DOHH2 (cell line): ENCODE data around the gene HECW1.

Experiments used
- H3F3A ChIP-seq: fragments of 200-600 bp; sonication (generic), shearing (Covaris generic); 2 replicates; pipeline ENCODE4 v1.6.0; 2016; ENCODE audit warnings: antibody characterized with exemption, mild to moderate bottlenecking; ENCODE audit not compliant: control insufficient read depth, insufficient read depth
- H3K27ac ChIP-seq: fragments of 200-600 bp; sonication (generic); 2 replicates; pipeline ENCODE4 v1.5.1; 2014; ENCODE audit warnings: low read depth, mild to moderate bottlenecking, low read length, moderate library complexity
- H3K27me3 ChIP-seq: fragments of 200-600 bp; sonication (generic); 2 replicates; pipeline ENCODE4 v1.6.1; 2014; ENCODE audit warnings: mild to moderate bottlenecking, low read length, mixed read lengths; ENCODE audit not compliant: control insufficient read depth
- H3K36me3 ChIP-seq: fragments of 200-600 bp; sonication (generic); 2 replicates; pipeline ENCODE4 v1.6.1; 2014; ENCODE audit warnings: mild to moderate bottlenecking, low read length, moderate library complexity, mixed read lengths; ENCODE audit not compliant: control insufficient read depth
- H3K4me1 ChIP-seq: fragments of 200-600 bp; sonication (generic); 2 replicates; pipeline ENCODE4 v1.6.1; 2014; ENCODE audit warnings: mild to moderate bottlenecking, low read length, mixed read lengths; ENCODE audit not compliant: control insufficient read depth
- H3K4me2 ChIP-seq: fragments of 200-600 bp; sonication (generic); 2 replicates; pipeline ENCODE4 v1.6.0; 2014; ENCODE audit warnings: mild to moderate bottlenecking, low read length, moderate library complexity
- H3K4me3 ChIP-seq: fragments of 200-600 bp; sonication (generic); 2 replicates; pipeline ENCODE4 v1.5.1; 2014; ENCODE audit warnings: mild to moderate bottlenecking, low read length, mixed read lengths
- H3K79me2 ChIP-seq: fragments of 200-600 bp; sonication (generic); 2 replicates; pipeline ENCODE4 v1.6.1; 2014; ENCODE audit warnings: mild to moderate bottlenecking, low read length, mixed read lengths; ENCODE audit not compliant: control insufficient read depth
- H3K9me2 ChIP-seq: fragments of 200-600 bp; sonication (generic); replicated peaks from 2 replicates; pipeline ENCODE4 v1.6.1; 2014; ENCODE audit warnings: mild to moderate bottlenecking, low read length, mixed read lengths; ENCODE audit not compliant: control insufficient read depth
- H3K9me3 ChIP-seq: fragments of 200-600 bp; sonication (generic); 2 replicates; pipeline ENCODE4 v1.6.1; 2014; ENCODE audit warnings: antibody characterized with exemption, low read length, mixed read lengths; ENCODE audit not compliant: control insufficient read depth, insufficient read depth
- H4K20me1 ChIP-seq: fragments of 200-600 bp; sonication (generic); 2 replicates; pipeline ENCODE4 v1.6.0; 2014; ENCODE audit warnings: low read depth, mild to moderate bottlenecking, antibody characterized with exemption, low read length, moderate library complexity; ENCODE audit not compliant: control insufficient read depth, insufficient read depth
- EZH2phosphoT487 ChIP-seq: fragments of 200-600 bp; sonication (generic); IDR thresholded peaks from 2 replicates; pipeline ENCODE4 v1.6.1; 2017; ENCODE audit warnings: borderline replicate concordance, mild to moderate bottlenecking, antibody characterized with exemption, low read length, moderate library complexity, mixed read lengths
- TF ChIP-seq, protein P1 (sequence below): fragments of 200-600 bp; sonication (generic); IDR thresholded peaks from one replicate; pipeline ENCODE4 v1.5.1; 2014; ENCODE audit warnings: antibody characterized with exemption, mild to moderate bottlenecking, low read depth, low read length; ENCODE audit not compliant: poor library complexity, severe bottlenecking

Gene HECW1

GRCh38 chr7:43083106-43083505 lies 29.3 kb upstream of the HECW1 start:
- no peaks in the 10 kb centered on the region for H4K20me1 ChIP-seq
- H3K27me3 ChIP-seq: no peaks in the 10 kb centered on the region
- H3K9me3 ChIP-seq: no peaks in the 10 kb centered on the region
- no peak overlapping the region for H3K4me2 ChIP-seq
- no peaks in the 10 kb centered on the region for H3K9me2 ChIP-seq
- H3K4me3 ChIP-seq: no peak overlapping the region
- TF ChIP-seq, protein P1, sequence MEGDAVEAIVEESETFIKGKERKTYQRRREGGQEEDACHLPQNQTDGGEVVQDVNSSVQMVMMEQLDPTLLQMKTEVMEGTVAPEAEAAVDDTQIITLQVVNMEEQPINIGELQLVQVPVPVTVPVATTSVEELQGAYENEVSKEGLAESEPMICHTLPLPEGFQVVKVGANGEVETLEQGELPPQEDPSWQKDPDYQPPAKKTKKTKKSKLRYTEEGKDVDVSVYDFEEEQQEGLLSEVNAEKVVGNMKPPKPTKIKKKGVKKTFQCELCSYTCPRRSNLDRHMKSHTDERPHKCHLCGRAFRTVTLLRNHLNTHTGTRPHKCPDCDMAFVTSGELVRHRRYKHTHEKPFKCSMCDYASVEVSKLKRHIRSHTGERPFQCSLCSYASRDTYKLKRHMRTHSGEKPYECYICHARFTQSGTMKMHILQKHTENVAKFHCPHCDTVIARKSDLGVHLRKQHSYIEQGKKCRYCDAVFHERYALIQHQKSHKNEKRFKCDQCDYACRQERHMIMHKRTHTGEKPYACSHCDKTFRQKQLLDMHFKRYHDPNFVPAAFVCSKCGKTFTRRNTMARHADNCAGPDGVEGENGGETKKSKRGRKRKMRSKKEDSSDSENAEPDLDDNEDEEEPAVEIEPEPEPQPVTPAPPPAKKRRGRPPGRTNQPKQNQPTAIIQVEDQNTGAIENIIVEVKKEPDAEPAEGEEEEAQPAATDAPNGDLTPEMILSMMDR: no peak
- TF ChIP-seq EZH2phosphoT487: no peak
- no peaks in the 10 kb centered on the region for H3K36me3 ChIP-seq
- no peaks in the 10 kb centered on the region for H3K79me2 ChIP-seq
- no peaks in the 10 kb centered on the region for H3K4me1 ChIP-seq
- no peak overlapping the region for H3K27ac ChIP-seq
- no peaks in the 10 kb centered on the region for H3F3A ChIP-seq

DNA sequence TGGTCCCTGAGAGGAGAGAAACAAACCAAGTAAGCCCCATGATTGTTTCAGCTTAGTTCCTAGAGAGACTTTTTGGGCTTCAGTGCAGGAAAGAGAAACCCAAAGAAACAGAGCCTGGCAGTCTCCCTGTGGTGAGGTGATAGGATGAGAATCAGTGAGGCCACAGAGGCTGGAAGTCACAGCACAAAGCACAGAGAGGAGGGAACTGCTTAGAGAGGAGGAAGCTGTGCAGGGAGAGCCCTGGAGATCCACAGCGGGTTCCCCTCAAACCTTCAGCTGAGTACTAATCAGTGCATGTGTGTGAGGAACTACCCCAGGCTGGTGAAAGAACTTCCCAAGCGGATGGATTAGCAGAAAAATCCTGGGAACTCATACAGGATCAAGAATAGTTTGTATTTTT lies 27.4 kb upstream of the HECW1 start:
- Histone ChIP-seq H3K4me2 (no peak overlapping the region), H3K4me3 (no peak overlapping the region), H3K27me3 (no peaks in the 10 kb centered on the region), H3K27ac (no peak overlapping the region), H3F3A (no peaks in the 10 kb centered on the region), H3K9me2 (no peaks in the 10 kb centered on the region), H3K4me1 (no peaks in the 10 kb centered on the region), H4K20me1 (no peaks in the 10 kb centered on the region), H3K79me2 (no peaks in the 10 kb centered on the region), H3K36me3 (no peaks in the 10 kb centered on the region), H3K9me3 (no peaks in the 10 kb centered on the region)
- TF ChIP-seq, protein P1: no peak
- TF ChIP-seq EZH2phosphoT487: no peak

- no peaks in the 10 kb centered on the region for H3K9me2 ChIP-seq
- H3K27me3 ChIP-seq: no peaks in the 10 kb centered on the region
- H3K4me3 ChIP-seq: no peak overlapping the region
- H3K4me2 ChIP-seq: no peak overlapping the region
- TF ChIP-seq, protein P1: no peak
- no peak for TF ChIP-seq EZH2phosphoT487
- H3F3A ChIP-seq: no peaks in the 10 kb centered on the region
- H3K4me1 ChIP-seq: no peaks in the 10 kb centered on the region
- H4K20me1 ChIP-seq: no peaks in the 10 kb centered on the region
- H3K36me3 ChIP-seq: no peaks in the 10 kb centered on the region
- no peaks in the 10 kb centered on the region for H3K79me2 ChIP-seq
- H3K9me3 ChIP-seq: no peaks in the 10 kb centered on the region
- no peak overlapping the region for H3K27ac ChIP-seq
These were observed 26.5 kb upstream of the HECW1 start for GRCh38 chr7:43085992-43086391.
